ENCODE data around the gene PLA2G2D.

The PLA2G2D gene

GRCh38 chr1:20081353-20081810 is 38.0 kb downstream of the PLA2G2D start:
- Histone ChIP-seq H4K5ac (ENCODE audit: low read length) (no peak overlapping the region), H3K18ac (ENCODE audit: low read length) (no peak overlapping the region), H3K27me3 (ENCODE audit: insufficient read depth, low read length, poor library complexity) (no peaks in the 10 kb centered on the region), H3K4me2 (ENCODE audit: low read length) (no peak overlapping the region), H2BK120ac (ENCODE audit: low read depth, low read length) (no peak overlapping the region), H2BK5ac (ENCODE audit: low read length) (no peak overlapping the region), H3K79me1 (ENCODE audit: low read length) (no peaks in the 10 kb centered on the region), H4K8ac (ENCODE audit: low read depth, low read length) (no peak overlapping the region), H2BK15ac (replicated peaks; ENCODE audit: low read depth) (no peak overlapping the region), H3K56ac (ENCODE audit: low read length) (no peak overlapping the region), H3K4me1 (ENCODE audit: control insufficient read depth, low read depth, low read length) (no peaks in the 10 kb centered on the region), H3K36me3 (ENCODE audit: control insufficient read depth, insufficient read depth, low read length) (no peaks in the 10 kb centered on the region), H3K4me3 (ENCODE audit: low read length) (no peak overlapping the region), H3K23ac (ENCODE audit: low read length) (no peak overlapping the region), H3K4ac (ENCODE audit: low read depth, low read length) (no peak overlapping the region), H3K27ac (ENCODE audit: low read depth, low read length) (no peak overlapping the region), H2AK5ac (ENCODE audit: low read length) (no peak overlapping the region), H3K9ac (ENCODE audit: low read length) (no peak overlapping the region), H3K79me2 (ENCODE audit: control insufficient read depth, insufficient read depth, low read length) (no peaks in the 10 kb centered on the region)
- no CpG with 5 or more reads among the region's 8 CpGs for WGBS (ENCODE audit: extremely low coverage, insufficient coverage, low lambda C conversion rate)
- no peak for DNase-seq

- Histone ChIP-seq H4K8ac (ENCODE audit: low read depth, low read length) (no peak overlapping the region), H3K4ac (ENCODE audit: low read depth, low read length) (no peak overlapping the region), H2AK5ac (ENCODE audit: low read length) (no peak overlapping the region), H3K23ac (ENCODE audit: low read length) (no peak overlapping the region), H3K36me3 (ENCODE audit: control insufficient read depth, insufficient read depth, low read length) (no peaks in the 10 kb centered on the region), H3K4me1 (ENCODE audit: control insufficient read depth, low read depth, low read length) (no peaks in the 10 kb centered on the region), H2BK120ac (ENCODE audit: low read depth, low read length) (no peak overlapping the region), H3K9ac (ENCODE audit: low read length) (no peak overlapping the region), H4K5ac (ENCODE audit: low read length) (no peak overlapping the region), H3K56ac (ENCODE audit: low read length) (peak overlapping the region; percentile 8), H3K79me2 (ENCODE audit: control insufficient read depth, insufficient read depth, low read length) (no peaks in the 10 kb centered on the region), H3K79me1 (ENCODE audit: low read length) (no peaks in the 10 kb centered on the region), H2BK15ac (replicated peaks; ENCODE audit: low read depth) (no peak overlapping the region), H3K27me3 (ENCODE audit: insufficient read depth, low read length, poor library complexity) (no peaks in the 10 kb centered on the region), H3K27ac (ENCODE audit: low read depth, low read length) (no peak overlapping the region), H3K4me2 (ENCODE audit: low read length) (no peak overlapping the region), H3K4me3 (ENCODE audit: low read length) (no peak overlapping the region), H2BK5ac (ENCODE audit: low read length) (no peak overlapping the region), H3K18ac (ENCODE audit: low read length) (no peak overlapping the region)
- WGBS (ENCODE audit: extremely low coverage, insufficient coverage, low lambda C conversion rate) = no CpG with 5 or more reads among the region's 20 CpGs
- peak; percentile 76 for DNase-seq
These were observed 38.6 kb downstream of the PLA2G2D start for GRCh38 chr1:20080441-20081352.

- no CpG with 5 or more reads among the region's 8 CpGs for WGBS (ENCODE audit: extremely low coverage, insufficient coverage, low lambda C conversion rate)
- no peak overlapping the region for H3K4ac ChIP-seq (ENCODE audit: low read depth, low read length)
- H3K18ac ChIP-seq (ENCODE audit: low read length) = no peak overlapping the region
- no peak overlapping the region for H3K56ac ChIP-seq (ENCODE audit: low read length)
- no peak overlapping the region for H3K4me2 ChIP-seq (ENCODE audit: low read length)
- H2AK5ac ChIP-seq (ENCODE audit: low read length) = no peak overlapping the region
- H3K9ac ChIP-seq (ENCODE audit: low read length) = no peak overlapping the region
- H3K36me3 ChIP-seq (ENCODE audit: control insufficient read depth, insufficient read depth, low read length) = no peaks in the 10 kb centered on the region
- no peak overlapping the region for H3K4me3 ChIP-seq (ENCODE audit: low read length)
- H3K27me3 ChIP-seq (ENCODE audit: insufficient read depth, low read length, poor library complexity) = no peaks in the 10 kb centered on the region
- no peak overlapping the region for H2BK120ac ChIP-seq (ENCODE audit: low read depth, low read length)
- H3K79me2 ChIP-seq (ENCODE audit: control insufficient read depth, insufficient read depth, low read length) = no peaks in the 10 kb centered on the region
- H3K79me1 ChIP-seq (ENCODE audit: low read length) = no peaks in the 10 kb centered on the region
- H3K4me1 ChIP-seq (ENCODE audit: control insufficient read depth, low read depth, low read length) = no peaks in the 10 kb centered on the region
- H4K8ac ChIP-seq (ENCODE audit: low read depth, low read length) = no peak overlapping the region
- H3K27ac ChIP-seq (ENCODE audit: low read depth, low read length) = no peak overlapping the region
- H2BK15ac ChIP-seq (replicated peaks; ENCODE audit: low read depth) = no peak overlapping the region
- H4K5ac ChIP-seq (ENCODE audit: low read length) = no peak overlapping the region
- no peak overlapping the region for H2BK5ac ChIP-seq (ENCODE audit: low read length)
- no peak for DNase-seq
- H3K23ac ChIP-seq (ENCODE audit: low read length) = no peak overlapping the region
These were observed 39.6 kb downstream of the PLA2G2D start for GRCh38 chr1:20079661-20080305.

GRCh38 chr1:20078711-20079110 is 40.6 kb downstream of the PLA2G2D start:
- DNase-seq = no peak
- Histone ChIP-seq H3K27me3 (ENCODE audit: insufficient read depth, low read length, poor library complexity) (no peaks in the 10 kb centered on the region), H2BK120ac (ENCODE audit: low read depth, low read length) (no peak overlapping the region), H3K4me3 (ENCODE audit: low read length) (no peak overlapping the region), H3K23ac (ENCODE audit: low read length) (no peak overlapping the region), H3K4me1 (ENCODE audit: control insufficient read depth, low read depth, low read length) (no peaks in the 10 kb centered on the region), H3K36me3 (ENCODE audit: control insufficient read depth, insufficient read depth, low read length) (no peaks in the 10 kb centered on the region), H3K56ac (ENCODE audit: low read length) (no peak overlapping the region), H4K8ac (ENCODE audit: low read depth, low read length) (no peak overlapping the region), H3K27ac (ENCODE audit: low read depth, low read length) (no peak overlapping the region), H3K79me1 (ENCODE audit: low read length) (no peaks in the 10 kb centered on the region), H3K79me2 (ENCODE audit: control insufficient read depth, insufficient read depth, low read length) (no peaks in the 10 kb centered on the region), H2AK5ac (ENCODE audit: low read length) (no peak overlapping the region), H4K5ac (ENCODE audit: low read length) (no peak overlapping the region), H3K4me2 (ENCODE audit: low read length) (no peak overlapping the region), H3K4ac (ENCODE audit: low read depth, low read length) (no peak overlapping the region), H2BK15ac (replicated peaks; ENCODE audit: low read depth) (no peak overlapping the region), H2BK5ac (ENCODE audit: low read length) (no peak overlapping the region), H3K18ac (ENCODE audit: low read length) (no peak overlapping the region), H3K9ac (ENCODE audit: low read length) (no peak overlapping the region)
- no CpG with 5 or more reads among the region's 5 CpGs for WGBS (ENCODE audit: extremely low coverage, insufficient coverage, low lambda C conversion rate)

GRCh38 chr1:20078171-20078651 is 41.1 kb downstream of the PLA2G2D start:
- no peak overlapping the region for H3K9ac ChIP-seq (ENCODE audit: low read length)
- H3K23ac ChIP-seq (ENCODE audit: low read length) = no peak overlapping the region
- H3K4me2 ChIP-seq (ENCODE audit: low read length) = no peak overlapping the region
- H3K4ac ChIP-seq (ENCODE audit: low read depth, low read length) = no peak overlapping the region
- no peaks in the 10 kb centered on the region for H3K27me3 ChIP-seq (ENCODE audit: insufficient read depth, low read length, poor library complexity)
- no peak overlapping the region for H3K56ac ChIP-seq (ENCODE audit: low read length)
- no peak overlapping the region for H3K18ac ChIP-seq (ENCODE audit: low read length)
- no peak overlapping the region for H4K8ac ChIP-seq (ENCODE audit: low read depth, low read length)
- no peaks in the 10 kb centered on the region for H3K4me1 ChIP-seq (ENCODE audit: control insufficient read depth, low read depth, low read length)
- DNase-seq = no peak
- no peaks in the 10 kb centered on the region for H3K79me1 ChIP-seq (ENCODE audit: low read length)
- H2AK5ac ChIP-seq (ENCODE audit: low read length) = no peak overlapping the region
- no peak overlapping the region for H2BK15ac ChIP-seq (replicated peaks; ENCODE audit: low read depth)
- no CpG with 5 or more reads among the region's 8 CpGs for WGBS (ENCODE audit: extremely low coverage, insufficient coverage, low lambda C conversion rate)
- no peaks in the 10 kb centered on the region for H3K79me2 ChIP-seq (ENCODE audit: control insufficient read depth, insufficient read depth, low read length)
- H2BK120ac ChIP-seq (ENCODE audit: low read depth, low read length) = no peak overlapping the region
- no peak overlapping the region for H2BK5ac ChIP-seq (ENCODE audit: low read length)
- no peaks in the 10 kb centered on the region for H3K36me3 ChIP-seq (ENCODE audit: control insufficient read depth, insufficient read depth, low read length)
- no peak overlapping the region for H3K4me3 ChIP-seq (ENCODE audit: low read length)
- H4K5ac ChIP-seq (ENCODE audit: low read length) = no peak overlapping the region
- H3K27ac ChIP-seq (ENCODE audit: low read depth, low read length) = no peak overlapping the region
